Midbrain (tissue), 1 donor: ENCODE results near the gene CABLES2.

Source experiments
- DNase-seq: peaks from one replicate; lab custom pipeline; 2025; lab: John Stamatoyannopoulos, UW

CABLES2 gene

GRCh38 chr20:62418709-62419487 lies 11.8 kb upstream of the CABLES2 start:
- DNase-seq: no peak

- no peak for DNase-seq
Measured at GRCh38 chr20:62417981-62418708, 11.1 kb upstream of the CABLES2 start.

GRCh38 chr20:62416651-62417637 lies 9.9 kb upstream of the CABLES2 start:
- DNase-seq: no peak

GRCh38 chr20:62415354-62416111 lies 8.4 kb upstream of the CABLES2 start:
- no peak for DNase-seq

- DNase-seq: no peak
Measured at GRCh38 chr20:62413896-62414481, 6.9 kb upstream of the CABLES2 start.

- DNase-seq: no peak
Measured at GRCh38 chr20:62413025-62413570, 6.0 kb upstream of the CABLES2 start.

- DNase-seq: no peak
Measured at GRCh38 chr20:62412194-62413024, 5.3 kb upstream of the CABLES2 start.

GRCh38 chr20:62411479-62412193 lies 4.6 kb upstream of the CABLES2 start:
- DNase-seq: no peak

GRCh38 chr20:62410746-62411478 lies 3.8 kb upstream of the CABLES2 start:
- DNase-seq: no peak

- DNase-seq: no peak
Measured at GRCh38 chr20:62409931-62410745, 3.1 kb upstream of the CABLES2 start.

GRCh38 chr20:62409086-62409853 lies 2.2 kb upstream of the CABLES2 start:
- DNase-seq: no peak

GRCh38 chr20:62408640-62409039 lies 1.6 kb upstream of the CABLES2 start:
- no peak for DNase-seq

GRCh38 chr20:62408055-62408454 lies 970 bp upstream of the CABLES2 start:
- no peak for DNase-seq

GRCh38 chr20:62406635-62407176 lies 379 bp downstream of the CABLES2 start:
- DNase-seq: no peak

GRCh38 chr20:62405981-62406513 lies 1.0 kb downstream of the CABLES2 start:
- no peak for DNase-seq
